HepG2 (cell line): ENCODE measurements around the gene TM4SF5. TPM values are rescaled to one million over a fixed set of nuclear protein-coding genes. Genes with fewer than 3 reads are reported as not detected.

Experiments
- ATAC-seq: fragments of 200-7000 bp; cut with Tn5 transposase; 3 replicates; pipeline ENCODE4 v1.9.1; 2020; ENCODE audit warnings: mild to moderate bottlenecking, moderate library complexity
- BruUV-seq: library from RNA; stranded (reverse); fragments of 400-500 nt; replicated peaks from 2 replicates; lab custom pipeline; 2021; lab: Mats Ljungman, UMichigan
- CTCF ChIA-PET: fragments of 300-600 bp; formaldehyde crosslinking; extraction: SDS; loops from one replicate; lab custom pipeline; 2021; ENCODE audit warnings: low total read pairs, inconsistent platforms, low intra/inter-chr PET ratio; lab: Yijun Ruan, JAX
- POLR2A ChIA-PET: fragments of 350-600 bp; sonication (Branson Sonifier 250); formaldehyde crosslinking; loops from one replicate; lab custom pipeline; 2020; ENCODE audit warnings: antibody characterized with exemption, inconsistent platforms; lab: Yijun Ruan, JAX
- DNase-seq: peaks from one replicate; pipeline ENCODE4 v3.0.0-alpha.2; 2015; ENCODE audit warnings: low spot score
- FAIRE-seq: peaks from 3 replicates; lab custom pipeline; 2011; peaks lifted over from hg19 to GRCh38; lab: Jason Lieb, UNC
- H2AFZ ChIP-seq: one replicate; pipeline ENCODE4 v1.6.1; 2011; ENCODE audit warnings: low read length, inconsistent platforms
- H3K27ac ChIP-seq: fragments of 300-600 bp; 3 replicates; pipeline ENCODE4 v1.8.0; 2011; ENCODE audit warnings: mixed run types, mild to moderate bottlenecking, mixed read lengths, low read length, inconsistent platforms; ENCODE audit not compliant: insufficient read depth; ENCODE audit errors: extremely low read length
- H3K27me3 ChIP-seq, 2 experiments: fragments of 200-600 bp in 1 of 2; 2 replicates in 1 of 2; 3 replicates in 1 of 2; pipeline versions ENCODE4 v1.6.0 to v1.8.0; 2011; ENCODE audit warnings: low read length in 2 of 2, mild to moderate bottlenecking in 2 of 2, moderate library complexity in 2 of 2, inconsistent platforms in 1 of 2; ENCODE audit not compliant: insufficient read depth in 2 of 2, control insufficient read depth in 1 of 2
- H3K36me3 ChIP-seq, 2 experiments: fragments of 200-600 bp in 1 of 2; replicated peaks in 1 of 2; 2 replicates in 1 of 2; 3 replicates in 1 of 2; pipeline versions ENCODE4 v1.5.1 to v1.8.0; 2011; ENCODE audit warnings: low read length in 2 of 2, inconsistent platforms in 1 of 2; ENCODE audit not compliant: insufficient read depth in 2 of 2, control insufficient read depth in 1 of 2
- H3K4me1 ChIP-seq: 2 replicates; pipeline ENCODE4 v1.5.1; 2012; ENCODE audit warnings: low read length, inconsistent platforms; ENCODE audit not compliant: insufficient read depth
- H3K4me2 ChIP-seq: 2 replicates; pipeline ENCODE4 v1.6.0; 2011; ENCODE audit warnings: low read depth, low read length, inconsistent platforms
- H3K4me3 ChIP-seq, 3 experiments: fragments of 200-600 bp in 1 of 3; sonication (generic), shearing (Covaris generic) in 1 of 3; replicated peaks in 1 of 3; 2 replicates each; pipeline ENCODE4 v1.5.1; 2011 to 2016; ENCODE audit warnings: low read length in 3 of 3, inconsistent platforms in 2 of 3, low read depth in 2 of 3, mild to moderate bottlenecking in 2 of 3, control low read depth in 1 of 3, mixed read lengths in 1 of 3; ENCODE audit not compliant: insufficient read depth in 1 of 3
- H3K79me2 ChIP-seq: one replicate; pipeline ENCODE4 v1.6.1; 2011; ENCODE audit warnings: low read length, inconsistent platforms; ENCODE audit not compliant: insufficient read depth
- H3K9ac ChIP-seq: 2 replicates; pipeline ENCODE4 v1.6.0; 2011; ENCODE audit warnings: mild to moderate bottlenecking, low read depth, low read length, inconsistent platforms; ENCODE audit not compliant: insufficient read depth
- H3K9me3 ChIP-seq: 2 replicates; pipeline ENCODE4 v1.5.1; 2012; ENCODE audit warnings: mild to moderate bottlenecking, low read length
- H4K20me1 ChIP-seq: 2 replicates; pipeline ENCODE4 v1.6.0; 2011; ENCODE audit warnings: inconsistent platforms, mild to moderate bottlenecking, low read length, moderate library complexity; ENCODE audit not compliant: insufficient read depth
- ARHGAP35 ChIP-seq: sonication (generic); formaldehyde crosslinking; IDR thresholded peaks from 2 replicates; pipeline ENCODE4 v1.9.0; 2022; ENCODE audit warnings: mild to moderate bottlenecking, inconsistent platforms, moderate library complexity, missing genetic modification reagents, borderline replicate concordance
- ELF4 ChIP-seq: sonication (generic); formaldehyde crosslinking; IDR thresholded peaks from 2 replicates; pipeline ENCODE4 v1.5.0; 2020; ENCODE audit warnings: missing genetic modification reagents, mild to moderate bottlenecking, moderate library complexity, borderline replicate concordance
- MYNN ChIP-seq: sonication (generic); formaldehyde crosslinking; IDR thresholded peaks from 2 replicates; pipeline ENCODE4 v1.4.0; 2020; ENCODE audit warnings: mild to moderate bottlenecking, low read depth, missing genetic modification reagents
- SALL1 ChIP-seq: sonication (generic); formaldehyde crosslinking; IDR thresholded peaks from 2 replicates; pipeline ENCODE4 v1.8.0; 2022; ENCODE audit warnings: mild to moderate bottlenecking, missing genetic modification reagents
- SP4 ChIP-seq: sonication (generic); formaldehyde crosslinking; IDR thresholded peaks from 2 replicates; pipeline ENCODE4 v1.8.1; 2023; ENCODE audit warnings: mild to moderate bottlenecking, missing genetic modification reagents
- ZBTB33 ChIP-seq: sonication (generic); formaldehyde crosslinking; IDR thresholded peaks from 2 replicates; pipeline ENCODE4 v1.4.0; 2020; ENCODE audit warnings: missing genetic modification reagents
- WGBS: methylation state at CpG from one replicate; pipeline ENCODE4 v1.1.6; 2017; ENCODE audit warnings: low lambda C conversion rate; 5-methylcytosine and 5-hydroxymethylcytosine counted together
- in situ Hi-C: cut with HindIII; loops from 2 replicates; pipeline ENCODE4 v1.10.0; 2017; ENCODE audit warnings: low pct_unique_long_range_greater_than_20kb; ENCODE audit not compliant: extremely low pct_ligation_motif_present
- intact Hi-C: fragments of 100-400 bp; cut with micrococcal nuclease; formaldehyde crosslinking; loops from one replicate; pipeline ENCODE4 v1.10.0; 2022; ENCODE audit not compliant: unreplicated experiment
- polyA plus RNA-seq, 8 experiments: library from polyadenylated mRNA; depleted of rRNA in 3 of 8; stranded (reverse) in 7 of 8; unstranded in 1 of 8; fragments of >200 nt; fragmentation: Illumina TruSeq in 4 of 8; extraction: Trizol in 4 of 8; gene quantifications; 2 replicates each; pipeline versions ENCODE4 v1.2.1 to v1.2.3, GENCODE V29; 2011 to 2016; ENCODE audit warnings: low read depth in 4 of 8, missing spikeins in 1 of 8, mixed read lengths in 1 of 8; ENCODE audit not compliant: insufficient read depth in 1 of 8
- total RNA-seq, 5 experiments: library from RNA; depleted of rRNA; stranded (reverse); fragments of >200 nt; fragmentation: Illumina TruSeq; extraction: Trizol; gene quantifications; 2 replicates each; pipeline ENCODE4 v1.2.3, GENCODE V29; 2016; ENCODE audit warnings: low read depth in 1 of 5

The TM4SF5 gene
- total and polyA plus RNA-seq, 2 of the 13 experiments (the other 11 are each of a cell fraction or from before 2014, with no cell fraction given): 30.1 to 126 TPM

- no peak overlapping the region for H3K27ac ChIP-seq
- WGBS: 94% methylated on average over 14 of the region's 16 CpGs
- H3K36me3 ChIP-seq: peaks cover 3 to 18% of the 10 kb centered on the region in 2 experiments; a peak in 4 of 5 replicates
- no peaks in the 10 kb centered on the region for H4K20me1 ChIP-seq
- CTCF ChIA-PET: no interaction called here
- H2AFZ ChIP-seq: no peak overlapping the region
- no peak overlapping the region for H3K4me3 ChIP-seq
- no peaks in the 10 kb centered on the region for H3K9me3 ChIP-seq
- H3K4me1 ChIP-seq: peaks cover 43% of the 10 kb centered on the region
- intact Hi-C loops (no loop called here), in situ Hi-C loops (no loop called here)
- POLR2A ChIA-PET: interaction anchor here (1.1 to 3.6 kb wide), 11 partner anchors 8 to 217 kb away, joined by 3 to 87 read pairs (median 13); partner anchors contain the start of genes ARRB2, CXCL16, GLTPD2 and MED11
- H3K9ac ChIP-seq: no peak overlapping the region
- no peaks in the 10 kb centered on the region for H3K27me3 ChIP-seq
- H3K4me2 ChIP-seq: no peak overlapping the region
- BruUV-seq: no TSS peak
- no peaks in the 10 kb centered on the region for H3K79me2 ChIP-seq
- TF ChIP-seq ARHGAP35 (CRISPR knock-in tag) (no peak), MYNN (CRISPR knock-in tag) (no peak), SALL1 (no peak), ELF4 (CRISPR knock-in tag) (no peak), SP4 (CRISPR knock-in tag) (no peak), ZBTB33 (peak; percentile 62; the same call in 1 of the 2 replicates)
- DNase-seq: no peak
- FAIRE-seq: no peak
- no peak for ATAC-seq
Observed at GRCh38 chr17:4722678-4723240, 48.9 kb upstream of the TM4SF5 start.
